Parathyroid adenoma (tissue), 2 donors: ENCODE data around the gene CDKN1A.

Experiments used
- H2AFZ ChIP-seq: fragments of 300-600 bp; sonication (generic); one replicate; pipeline ENCODE4 v1.7.0; 2017; ENCODE audit warnings: antibody characterized with exemption, mild to moderate bottlenecking
- H3K27ac ChIP-seq: fragments of 300-600 bp; sonication (generic); one replicate; pipeline ENCODE4 v1.7.0; 2017
- H3K27me3 ChIP-seq: fragments of 300-600 bp; sonication (generic); one replicate; pipeline ENCODE4 v1.7.0; 2017; ENCODE audit warnings: low read length; ENCODE audit not compliant: control insufficient read depth, insufficient read depth
- H3K36me3 ChIP-seq: fragments of 300-600 bp; sonication (generic); one replicate; pipeline ENCODE4 v1.7.0; 2017; ENCODE audit warnings: low read length; ENCODE audit not compliant: control insufficient read depth, insufficient read depth
- H3K4me1 ChIP-seq: fragments of 300-600 bp; sonication (generic); one replicate; pipeline ENCODE4 v1.7.0; 2017; ENCODE audit warnings: control low read depth
- H3K4me2 ChIP-seq: fragments of 300-600 bp; sonication (generic); one replicate; pipeline ENCODE4 v1.7.0; 2017; ENCODE audit warnings: low read length
- H3K4me3 ChIP-seq: fragments of 300-600 bp; sonication (generic); one replicate; pipeline ENCODE4 v1.7.0; 2017; ENCODE audit warnings: low read depth, low read length
- H3K79me2 ChIP-seq: fragments of 300-600 bp; sonication (generic); one replicate; pipeline ENCODE4 v1.7.0; 2017; ENCODE audit warnings: control low read depth
- H3K9ac ChIP-seq: fragments of 300-600 bp; sonication (generic); one replicate; pipeline ENCODE4 v1.7.0; 2017; ENCODE audit warnings: mild to moderate bottlenecking
- H3K9me3 ChIP-seq: fragments of 300-600 bp; sonication (generic); one replicate; pipeline ENCODE4 v1.7.0; 2017; ENCODE audit warnings: low read length; ENCODE audit not compliant: control insufficient read depth
- CTCF ChIP-seq: fragments of 300-600 bp; sonication (generic); IDR thresholded peaks from one replicate; pipeline ENCODE4 v1.7.0; 2017; ENCODE audit warnings: antibody characterized with exemption, mild to moderate bottlenecking
- donor health status: primary hyperparathyroidism.

The CDKN1A gene

GRCh38 chr6:36655085-36655724, 23.3 kb upstream of the CDKN1A start:
- no peaks in the 10 kb centered on the region for H3K27me3 ChIP-seq
- H3K9ac ChIP-seq: no peak overlapping the region
- H3K36me3 ChIP-seq: no peaks in the 10 kb centered on the region
- TF ChIP-seq CTCF: no peak
- no peak overlapping the region for H3K27ac ChIP-seq
- H3K4me3 ChIP-seq: no peak overlapping the region
- no peaks in the 10 kb centered on the region for H3K4me1 ChIP-seq
- no peak overlapping the region for H2AFZ ChIP-seq
- H3K9me3 ChIP-seq: no peaks in the 10 kb centered on the region
- H3K4me2 ChIP-seq: no peak overlapping the region
- H3K79me2 ChIP-seq: no peaks in the 10 kb centered on the region

GRCh38 chr6:36656441-36656840, 22.1 kb upstream of the CDKN1A start:
- Histone ChIP-seq H3K27ac (no peak overlapping the region), H3K27me3 (no peaks in the 10 kb centered on the region), H3K4me2 (no peak overlapping the region), H3K4me1 (peaks cover 5% of the 10 kb centered on the region), H3K4me3 (no peak overlapping the region), H3K79me2 (no peaks in the 10 kb centered on the region), H3K36me3 (no peaks in the 10 kb centered on the region), H3K9me3 (no peaks in the 10 kb centered on the region), H3K9ac (no peak overlapping the region), H2AFZ (no peak overlapping the region)
- TF ChIP-seq CTCF: no peak

DNA sequence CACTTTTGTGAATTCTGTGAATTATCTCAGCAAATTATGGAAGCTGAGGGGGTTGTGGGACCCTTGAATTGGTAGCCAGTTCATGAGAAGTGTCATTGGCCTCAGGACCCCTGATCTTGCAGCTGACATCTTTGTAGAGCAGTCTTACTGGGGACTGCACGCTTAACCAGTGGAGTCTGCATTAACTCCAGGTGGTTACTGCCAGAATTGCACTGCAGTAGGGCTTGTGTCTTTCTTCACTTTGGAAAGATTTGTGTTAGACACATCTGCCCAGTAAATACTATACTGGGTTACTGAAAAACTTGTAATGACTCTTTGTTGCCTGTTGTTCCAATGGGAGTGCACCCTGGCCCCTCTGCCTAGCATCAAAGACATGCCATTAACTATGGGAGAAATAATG, 21.2 kb upstream of the CDKN1A start:
- Histone ChIP-seq H2AFZ (no peak overlapping the region), H3K27ac (no peak overlapping the region), H3K4me3 (no peak overlapping the region), H3K9ac (no peak overlapping the region), H3K27me3 (no peaks in the 10 kb centered on the region), H3K4me1 (peaks cover 5% of the 10 kb centered on the region), H3K9me3 (no peaks in the 10 kb centered on the region), H3K4me2 (no peak overlapping the region), H3K79me2 (no peaks in the 10 kb centered on the region), H3K36me3 (no peaks in the 10 kb centered on the region)
- no peak for TF ChIP-seq CTCF

GRCh38 chr6:36657942-36658544, 20.5 kb upstream of the CDKN1A start:
- Histone ChIP-seq H3K4me3 (no peak overlapping the region), H2AFZ (no peak overlapping the region), H3K27me3 (no peaks in the 10 kb centered on the region), H3K9me3 (no peaks in the 10 kb centered on the region), H3K36me3 (no peaks in the 10 kb centered on the region), H3K4me2 (no peak overlapping the region), H3K9ac (no peak overlapping the region), H3K79me2 (no peaks in the 10 kb centered on the region), H3K4me1 (peaks cover 5% of the 10 kb centered on the region), H3K27ac (no peak overlapping the region)
- TF ChIP-seq CTCF: no peak

- no peaks in the 10 kb centered on the region for H3K36me3 ChIP-seq
- no peaks in the 10 kb centered on the region for H3K27me3 ChIP-seq
- TF ChIP-seq CTCF: no peak
- no peak overlapping the region for H3K27ac ChIP-seq
- H3K9me3 ChIP-seq: no peaks in the 10 kb centered on the region
- no peak overlapping the region for H3K9ac ChIP-seq
- H3K4me3 ChIP-seq: no peak overlapping the region
- no peak overlapping the region for H2AFZ ChIP-seq
- H3K4me2 ChIP-seq: no peak overlapping the region
- H3K4me1 ChIP-seq: peaks cover 5% of the 10 kb centered on the region
- no peaks in the 10 kb centered on the region for H3K79me2 ChIP-seq
Observed at GRCh38 chr6:36659271-36659670, 19.2 kb upstream of the CDKN1A start.
